SU-DHL-6 (cell line): Measurements from ENCODE around the gene OXTR.

ENCODE experiments used
- H2AFZ ChIP-seq: fragments of 200-600 bp; sonication (generic); 2 replicates; pipeline ENCODE4 v1.6.1; 2014; ENCODE audit warnings: low read depth, mild to moderate bottlenecking, moderate library complexity, mixed read lengths, antibody characterized with exemption, low read length; ENCODE audit not compliant: severe bottlenecking
- H3F3A ChIP-seq: fragments of 200-600 bp; shearing (Covaris generic); 2 replicates; pipeline ENCODE4 v1.6.0; 2016; ENCODE audit warnings: antibody characterized with exemption, mild to moderate bottlenecking; ENCODE audit not compliant: insufficient read depth
- H3K27ac ChIP-seq: fragments of 200-600 bp; sonication (generic); 2 replicates; pipeline ENCODE4 v1.5.1; 2016; ENCODE audit warnings: low read depth, mild to moderate bottlenecking, low read length, moderate library complexity, mixed read lengths
- H3K27me3 ChIP-seq: fragments of 200-600 bp; sonication (generic), shearing (Covaris generic); 2 replicates; pipeline ENCODE4 v1.6.0; 2014; ENCODE audit warnings: mild to moderate bottlenecking, low read length
- H3K36me3 ChIP-seq: fragments of 200-600 bp; sonication (generic); 2 replicates; pipeline ENCODE4 v1.6.1; 2014; ENCODE audit warnings: mild to moderate bottlenecking, low read length, mixed read lengths
- H3K4me2 ChIP-seq: fragments of 300-600, 200-600 bp; shearing (Covaris generic), sonication (generic); 2 replicates; pipeline ENCODE4 v1.6.0; 2014; ENCODE audit warnings: low read length, low read depth, mild to moderate bottlenecking; ENCODE audit not compliant: poor library complexity, severe bottlenecking
- H3K4me3 ChIP-seq: fragments of 200-600 bp; sonication (generic); 2 replicates; pipeline ENCODE4 v1.5.1; 2014; ENCODE audit warnings: antibody characterized with exemption, low read length, mild to moderate bottlenecking, mixed read lengths; ENCODE audit not compliant: insufficient read depth, poor library complexity, severe bottlenecking
- H3K79me2 ChIP-seq: fragments of 200-600 bp; sonication (generic); 2 replicates; pipeline ENCODE4 v1.6.1; 2014; ENCODE audit warnings: mild to moderate bottlenecking, low read length, moderate library complexity; ENCODE audit not compliant: insufficient read depth
- H3K9ac ChIP-seq: fragments of 200-600 bp; sonication (generic); 2 replicates; pipeline ENCODE4 v1.7.0; 2014; ENCODE audit warnings: mild to moderate bottlenecking, low read length
- H3K9me2 ChIP-seq: fragments of 200-600 bp; sonication (generic); replicated peaks from 2 replicates; pipeline ENCODE4 v1.6.1; 2014; ENCODE audit warnings: low read length; ENCODE audit not compliant: insufficient read depth
- H3K9me3 ChIP-seq: fragments of 200-600 bp; sonication (generic); 2 replicates; pipeline ENCODE4 v1.6.1; 2014; ENCODE audit warnings: low read length, mixed read lengths; ENCODE audit not compliant: insufficient read depth
- H4K20me1 ChIP-seq: fragments of 200-600 bp; sonication (generic); 2 replicates; pipeline ENCODE4 v1.6.1; 2014; ENCODE audit warnings: low read depth, mild to moderate bottlenecking, antibody characterized with exemption, low read length, moderate library complexity, mixed read lengths
- EZH2phosphoT487 ChIP-seq: fragments of 200-600 bp; sonication (generic), shearing (Covaris generic); conservative IDR thresholded peaks from 2 replicates; pipeline ENCODE4 v1.6.1; 2018; ENCODE audit warnings: mild to moderate bottlenecking, antibody characterized with exemption, low read length, moderate library complexity, mixed read lengths
- TF ChIP-seq, protein P1 (sequence below): fragments of 200-600 bp; sonication (generic); IDR thresholded peaks from one replicate; pipeline ENCODE4 v1.5.1; 2017; ENCODE audit warnings: antibody characterized with exemption, mild to moderate bottlenecking, low read length, moderate library complexity; ENCODE audit not compliant: insufficient read depth, poor library complexity, severe bottlenecking

The OXTR gene

DNA sequence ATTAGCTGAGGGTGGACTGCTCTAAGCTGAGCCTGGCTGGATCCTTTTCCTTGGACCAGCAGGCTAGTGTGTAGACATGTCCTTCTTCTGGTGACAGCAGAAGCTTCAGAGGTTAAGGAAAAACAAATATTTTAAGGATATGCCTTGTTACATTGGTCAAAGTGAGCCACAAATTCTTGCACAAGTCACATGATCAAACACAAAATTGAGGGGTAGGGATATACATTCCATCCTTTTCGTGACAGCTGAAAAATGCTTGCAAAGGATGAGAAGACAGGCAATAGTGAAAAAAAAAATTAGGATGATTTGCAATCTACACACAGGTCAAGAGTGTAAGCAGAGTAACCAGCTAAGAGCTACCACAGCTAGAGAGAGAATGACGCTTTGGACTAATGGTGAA, 21.1 kb upstream of the OXTR start:
- no peaks in the 10 kb centered on the region for H3K36me3 ChIP-seq
- no peaks in the 10 kb centered on the region for H3K79me2 ChIP-seq
- no peak overlapping the region for H3K9ac ChIP-seq
- H3K27me3 ChIP-seq, result no peaks in the 10 kb centered on the region
- no peak overlapping the region for H3K4me2 ChIP-seq
- H4K20me1 ChIP-seq, result no peaks in the 10 kb centered on the region
- no peaks in the 10 kb centered on the region for H3K9me2 ChIP-seq
- TF ChIP-seq EZH2phosphoT487, result no peak
- TF ChIP-seq, protein P1, sequence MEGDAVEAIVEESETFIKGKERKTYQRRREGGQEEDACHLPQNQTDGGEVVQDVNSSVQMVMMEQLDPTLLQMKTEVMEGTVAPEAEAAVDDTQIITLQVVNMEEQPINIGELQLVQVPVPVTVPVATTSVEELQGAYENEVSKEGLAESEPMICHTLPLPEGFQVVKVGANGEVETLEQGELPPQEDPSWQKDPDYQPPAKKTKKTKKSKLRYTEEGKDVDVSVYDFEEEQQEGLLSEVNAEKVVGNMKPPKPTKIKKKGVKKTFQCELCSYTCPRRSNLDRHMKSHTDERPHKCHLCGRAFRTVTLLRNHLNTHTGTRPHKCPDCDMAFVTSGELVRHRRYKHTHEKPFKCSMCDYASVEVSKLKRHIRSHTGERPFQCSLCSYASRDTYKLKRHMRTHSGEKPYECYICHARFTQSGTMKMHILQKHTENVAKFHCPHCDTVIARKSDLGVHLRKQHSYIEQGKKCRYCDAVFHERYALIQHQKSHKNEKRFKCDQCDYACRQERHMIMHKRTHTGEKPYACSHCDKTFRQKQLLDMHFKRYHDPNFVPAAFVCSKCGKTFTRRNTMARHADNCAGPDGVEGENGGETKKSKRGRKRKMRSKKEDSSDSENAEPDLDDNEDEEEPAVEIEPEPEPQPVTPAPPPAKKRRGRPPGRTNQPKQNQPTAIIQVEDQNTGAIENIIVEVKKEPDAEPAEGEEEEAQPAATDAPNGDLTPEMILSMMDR, result no peak
- no peak overlapping the region for H3K27ac ChIP-seq
- no peak overlapping the region for H2AFZ ChIP-seq
- no peaks in the 10 kb centered on the region for H3F3A ChIP-seq
- H3K4me3 ChIP-seq, result no peak overlapping the region
- no peaks in the 10 kb centered on the region for H3K9me3 ChIP-seq

DNA sequence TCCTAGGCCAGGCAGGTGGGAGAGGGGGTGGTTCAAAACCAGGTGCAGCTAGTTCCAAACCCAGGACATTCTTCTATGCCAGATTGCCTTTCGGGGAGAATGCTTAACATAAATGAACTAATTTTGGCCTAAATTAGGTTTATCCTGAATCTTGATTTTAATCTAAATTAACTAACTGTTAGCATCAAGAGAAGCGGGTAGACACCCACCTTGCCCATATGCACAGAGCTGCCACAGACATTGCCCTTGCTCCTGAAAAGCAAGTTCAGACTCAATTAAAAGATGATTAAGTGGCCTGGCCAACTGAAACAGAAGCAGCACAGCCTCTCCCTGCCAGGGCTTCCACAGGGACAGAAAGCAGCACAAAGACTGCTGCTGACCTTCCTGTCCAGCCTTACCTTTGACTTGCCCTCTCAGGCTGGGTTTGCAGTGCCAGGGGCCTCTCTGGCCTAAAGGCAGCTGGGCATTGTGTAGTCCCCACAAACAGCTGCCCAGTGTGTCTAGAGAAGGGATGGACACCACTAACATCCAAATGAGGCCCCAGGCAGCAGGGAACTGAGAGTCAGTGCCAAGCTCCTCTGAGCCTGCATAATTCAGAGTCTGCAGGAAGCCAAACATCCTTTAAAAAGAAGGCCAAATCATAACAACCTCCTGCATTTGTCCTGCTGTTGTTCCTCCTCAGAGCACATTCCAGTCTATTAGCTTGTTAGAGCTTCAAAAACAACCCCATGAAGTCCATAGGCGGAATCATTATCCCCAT, 15.4 kb upstream of the OXTR start:
- Histone ChIP-seq H3K9me2 (no peaks in the 10 kb centered on the region), H4K20me1 (no peaks in the 10 kb centered on the region), H3K9ac (no peak overlapping the region), H3K27me3 (no peaks in the 10 kb centered on the region), H3K4me2 (no peak overlapping the region), H3K9me3 (no peaks in the 10 kb centered on the region), H3K36me3 (no peaks in the 10 kb centered on the region), H2AFZ (no peak overlapping the region), H3K4me3 (no peak overlapping the region), H3F3A (no peaks in the 10 kb centered on the region), H3K27ac (no peak overlapping the region), H3K79me2 (no peaks in the 10 kb centered on the region)
- no peak for TF ChIP-seq EZH2phosphoT487
- TF ChIP-seq, protein P1, result no peak

DNA sequence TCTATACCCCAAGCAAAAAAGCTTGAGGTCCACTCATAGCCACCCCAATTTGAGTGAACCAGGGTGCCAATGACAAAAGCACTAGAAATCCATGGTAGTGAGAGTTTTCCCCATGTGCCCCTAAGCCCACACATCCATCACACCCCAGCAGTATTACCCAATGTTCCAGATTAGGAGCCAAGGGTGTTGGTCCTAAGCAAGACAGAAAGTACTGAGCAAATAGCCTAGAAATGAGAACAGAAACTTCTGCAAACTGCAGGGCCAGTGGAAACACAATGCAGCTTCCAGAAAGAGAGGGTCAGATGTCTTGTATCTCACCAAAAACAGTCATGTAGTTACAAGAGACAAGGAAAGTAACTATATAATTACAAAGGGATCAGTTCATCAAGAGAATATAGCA, 10.9 kb upstream of the OXTR start:
- no peaks in the 10 kb centered on the region for H3K27me3 ChIP-seq
- H3K27ac ChIP-seq, result no peak overlapping the region
- no peaks in the 10 kb centered on the region for H3K36me3 ChIP-seq
- H3K9me2 ChIP-seq, result no peaks in the 10 kb centered on the region
- no peak overlapping the region for H3K9ac ChIP-seq
- H2AFZ ChIP-seq, result no peak overlapping the region
- H3F3A ChIP-seq, result no peaks in the 10 kb centered on the region
- H3K4me2 ChIP-seq, result no peak overlapping the region
- H3K79me2 ChIP-seq, result no peaks in the 10 kb centered on the region
- TF ChIP-seq, protein P1, result no peak
- TF ChIP-seq EZH2phosphoT487, result no peak
- H3K4me3 ChIP-seq, result no peak overlapping the region
- no peaks in the 10 kb centered on the region for H3K9me3 ChIP-seq
- no peaks in the 10 kb centered on the region for H4K20me1 ChIP-seq
